Karpas-422 (cell line): ENCODE measurements around the gene RAB33B. TPM values are rescaled to one million over a fixed set of nuclear protein-coding genes. Genes with fewer than 3 reads are reported as not detected.

Experiments
- DNase-seq: peaks from one replicate; pipeline ENCODE4 v3.0.0-alpha.2; 2015
- H2AFZ ChIP-seq: fragments of 200-600 bp; sonication (generic); 2 replicates; pipeline ENCODE4 v1.6.1; 2014; ENCODE audit warnings: antibody characterized with exemption, low read length, mixed read lengths
- H3K27ac ChIP-seq: fragments of 200-600 bp; sonication (generic); 2 replicates; pipeline ENCODE4 v1.5.1; 2014; ENCODE audit warnings: mild to moderate bottlenecking, low read length, moderate library complexity
- H3K27me3 ChIP-seq: fragments of 200-600 bp; sonication (generic); 2 replicates; pipeline ENCODE4 v1.6.1; 2014; ENCODE audit warnings: low read length, mixed read lengths
- H3K36me3 ChIP-seq: fragments of 200-600 bp; sonication (generic); 2 replicates; pipeline ENCODE4 v1.6.1; 2014; ENCODE audit warnings: low read length, mixed read lengths; ENCODE audit not compliant: insufficient read depth
- H3K4me1 ChIP-seq: fragments of 200-600 bp; sonication (generic); 2 replicates; pipeline ENCODE4 v1.6.1; 2014; ENCODE audit warnings: mild to moderate bottlenecking, low read length, mixed read lengths
- H3K4me2 ChIP-seq: fragments of 200-600 bp; sonication (generic); 2 replicates; pipeline ENCODE4 v1.6.1; 2014; ENCODE audit warnings: low read length, low read depth, mild to moderate bottlenecking; ENCODE audit not compliant: poor library complexity, severe bottlenecking
- H3K4me3 ChIP-seq: fragments of 200-600 bp; sonication (generic); 2 replicates; pipeline ENCODE4 v1.5.1; 2014; ENCODE audit warnings: mild to moderate bottlenecking, antibody characterized with exemption, low read length, mixed read lengths
- H3K79me2 ChIP-seq: fragments of 200-600 bp; sonication (generic); 2 replicates; pipeline ENCODE4 v1.6.1; 2014; ENCODE audit warnings: mild to moderate bottlenecking, low read length, mixed read lengths
- H3K9ac ChIP-seq: fragments of 200-600 bp; sonication (generic); 2 replicates; pipeline ENCODE4 v1.6.0; 2014; ENCODE audit warnings: low read length
- H3K9me2 ChIP-seq: fragments of 200-600 bp; sonication (generic), shearing (Covaris generic); replicated peaks from 2 replicates; pipeline ENCODE4 v1.6.0; 2014; ENCODE audit warnings: mild to moderate bottlenecking, low read length, moderate library complexity; ENCODE audit not compliant: insufficient read depth
- H3K9me3 ChIP-seq: fragments of 300-700, 200-600 bp; sonication (generic); 2 replicates; pipeline ENCODE4 v1.6.1; 2014; ENCODE audit warnings: low read length, mixed read lengths
- H4K20me1 ChIP-seq: fragments of 200-600 bp; sonication (generic); 2 replicates; pipeline ENCODE4 v1.6.1; 2014; ENCODE audit warnings: mild to moderate bottlenecking, antibody characterized with exemption, low read length, low read depth; ENCODE audit not compliant: insufficient read depth
- total RNA-seq: library from RNA; depleted of rRNA; stranded (reverse); fragments of >200 nt; shearing (Covaris generic); gene quantifications from 2 replicates; pipeline ENCODE4 v1.2.3, GENCODE V29; 2014; ENCODE audit warnings: low replicate concordance

The RAB33B gene
- total RNA-seq, 1 experiment from 2014 or later, result 17.2 TPM

DNA sequence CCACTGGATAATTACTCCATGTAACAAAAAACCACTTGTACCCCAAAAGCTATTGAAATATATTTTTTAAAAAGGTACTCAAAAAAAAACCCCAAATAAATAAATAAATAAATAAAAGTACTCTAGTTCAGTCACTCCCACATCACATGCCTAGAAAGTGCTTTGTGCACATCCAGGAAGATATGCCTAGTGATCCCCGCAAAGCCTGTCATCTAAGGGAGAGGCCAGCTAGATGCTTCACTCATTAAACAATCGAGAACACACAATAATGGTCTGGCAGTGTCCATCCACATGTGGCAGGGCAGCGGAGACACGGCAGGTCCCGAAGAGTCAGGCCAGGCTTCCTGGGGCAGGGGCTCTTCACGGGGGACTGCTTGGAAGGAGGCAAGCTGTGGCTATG lies 47.6 kb downstream of the RAB33B start:
- Histone ChIP-seq H2AFZ (no peak overlapping the region), H3K9me3 (no peaks in the 10 kb centered on the region), H3K9ac (no peak overlapping the region), H3K27me3 (no peaks in the 10 kb centered on the region), H3K9me2 (no peaks in the 10 kb centered on the region), H3K79me2 (no peaks in the 10 kb centered on the region), H3K4me1 (no peaks in the 10 kb centered on the region), H3K4me3 (no peak overlapping the region), H3K27ac (no peak overlapping the region), H4K20me1 (no peaks in the 10 kb centered on the region), H3K4me2 (no peak overlapping the region), H3K36me3 (peaks cover 10% of the 10 kb centered on the region; the same call in 1 of the 2 replicates)
- no peak for DNase-seq

DNA sequence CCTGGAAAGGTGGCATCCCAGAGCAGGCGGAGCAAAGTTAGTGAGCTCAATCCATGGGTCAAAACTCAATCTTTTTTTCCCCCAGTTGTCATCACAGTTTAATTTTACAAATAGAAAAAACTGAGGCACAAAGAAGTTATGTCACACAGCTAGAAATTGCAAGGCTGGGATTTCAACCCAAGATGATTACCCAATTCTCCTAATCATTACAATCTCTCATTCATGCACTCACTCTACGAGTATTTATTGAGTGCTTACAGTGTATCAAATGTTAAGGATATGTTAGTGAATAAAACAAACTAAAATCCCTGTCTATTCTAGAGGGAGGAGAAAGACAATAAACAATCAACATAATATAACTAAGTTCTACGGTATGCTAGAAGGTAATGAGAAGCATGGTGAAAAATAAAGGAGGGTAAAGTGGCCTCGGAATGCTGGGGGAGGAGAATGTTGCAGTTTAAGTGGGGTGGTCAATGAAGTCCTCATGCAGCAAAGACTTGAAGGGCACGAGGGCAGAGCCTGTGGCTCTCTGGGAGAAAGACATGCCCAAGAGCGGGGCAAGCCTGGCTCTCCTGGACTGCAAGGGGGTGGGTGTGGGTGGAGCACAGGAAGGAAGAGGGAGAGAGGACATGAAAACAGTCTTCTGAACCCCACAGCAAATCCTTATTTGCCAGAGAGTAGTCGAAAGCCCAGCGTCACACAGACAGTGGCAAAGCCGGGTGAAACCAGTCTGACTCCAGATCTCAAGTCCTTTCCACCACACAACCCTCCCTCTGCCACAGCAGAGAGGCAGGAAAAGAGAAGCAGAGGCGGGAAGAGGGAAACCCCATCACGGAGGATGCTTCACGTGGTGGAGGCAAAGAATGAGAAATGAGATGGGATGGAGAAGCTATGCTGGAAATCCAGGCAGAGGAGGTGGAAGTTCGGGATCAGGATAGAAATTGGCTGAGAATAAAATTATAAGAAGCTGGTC lies 48.3 kb downstream of the RAB33B start:
- Histone ChIP-seq H3K79me2 (no peaks in the 10 kb centered on the region), H3K9me3 (no peaks in the 10 kb centered on the region), H3K27ac (no peak overlapping the region), H3K4me3 (no peak overlapping the region), H2AFZ (no peak overlapping the region), H4K20me1 (no peaks in the 10 kb centered on the region), H3K36me3 (peaks cover 14% of the 10 kb centered on the region; the same call in 1 of the 2 replicates), H3K9me2 (no peaks in the 10 kb centered on the region), H3K4me2 (no peak overlapping the region), H3K27me3 (no peaks in the 10 kb centered on the region), H3K9ac (no peak overlapping the region), H3K4me1 (no peaks in the 10 kb centered on the region)
- DNase-seq, result no peak

DNA sequence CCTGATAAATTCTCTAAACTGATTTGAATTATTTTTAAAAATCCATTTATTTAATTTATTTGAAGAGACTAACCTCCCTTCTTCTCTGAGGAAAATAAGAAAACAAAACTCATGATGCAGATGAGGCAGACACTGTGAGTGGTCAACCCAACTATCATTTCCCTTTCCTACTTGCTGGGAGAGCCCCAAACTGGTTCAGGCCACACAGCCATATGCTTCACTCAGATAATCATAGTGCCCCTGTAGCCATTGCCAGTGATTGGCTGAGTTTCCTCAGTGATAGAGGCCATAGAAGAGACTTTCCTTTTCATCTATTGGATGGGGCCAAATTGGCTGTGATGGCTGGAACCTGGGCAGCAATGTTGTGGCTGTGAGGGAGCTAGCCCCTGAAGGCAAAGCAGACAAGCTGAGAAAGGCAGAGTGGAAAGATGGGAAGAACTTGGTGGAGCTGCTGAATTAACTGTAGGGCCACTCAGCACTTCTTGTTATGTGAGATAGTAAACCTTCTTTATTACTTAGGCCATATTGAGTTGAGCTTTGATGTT lies 49.8 kb downstream of the RAB33B start:
- no peaks in the 10 kb centered on the region for H3K9me2 ChIP-seq
- no peak overlapping the region for H2AFZ ChIP-seq

DNA sequence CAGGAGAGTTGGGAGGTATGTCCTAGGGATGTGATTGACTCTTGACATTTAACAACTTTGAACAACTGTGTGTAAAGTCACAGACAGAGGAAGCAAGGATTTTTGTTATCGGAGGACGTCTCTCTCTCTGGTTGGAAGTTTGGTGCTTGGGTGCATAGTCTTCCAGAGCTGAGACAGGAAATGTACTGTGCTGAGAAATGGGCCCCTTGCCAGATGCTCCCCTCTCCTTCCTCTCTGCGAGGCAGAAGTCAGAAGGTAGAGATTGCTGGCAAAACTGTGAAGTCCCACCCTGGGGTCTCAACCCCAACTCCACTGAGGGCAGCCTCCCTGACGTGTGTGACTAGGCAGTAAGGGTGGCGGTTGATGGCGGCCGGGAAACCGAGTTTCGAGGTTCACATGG lies 52.9 kb downstream of the RAB33B start:
- H3K79me2 ChIP-seq, result no peaks in the 10 kb centered on the region
- no peaks in the 10 kb centered on the region for H3K9me3 ChIP-seq
- no peak overlapping the region for H3K4me2 ChIP-seq
- H3K9me2 ChIP-seq, result no peaks in the 10 kb centered on the region
- H2AFZ ChIP-seq, result no peak overlapping the region
- H3K4me1 ChIP-seq, result no peaks in the 10 kb centered on the region
- H4K20me1 ChIP-seq, result no peaks in the 10 kb centered on the region
- no peak overlapping the region for H3K4me3 ChIP-seq
- H3K27ac ChIP-seq, result no peak overlapping the region
- peaks cover 34% of the 10 kb centered on the region for H3K36me3 ChIP-seq
- no peak overlapping the region for H3K9ac ChIP-seq
- no peak for DNase-seq
- H3K27me3 ChIP-seq, result no peaks in the 10 kb centered on the region

More for the DNA sequence above, 49.8 kb downstream of the RAB33B start:
- Histone ChIP-seq H4K20me1 (no peaks in the 10 kb centered on the region), H3K27me3 (no peaks in the 10 kb centered on the region), H3K4me3 (no peak overlapping the region), H3K9me3 (no peaks in the 10 kb centered on the region), H3K4me2 (no peak overlapping the region), H3K79me2 (no peaks in the 10 kb centered on the region), H3K9ac (no peak overlapping the region), H3K4me1 (no peaks in the 10 kb centered on the region), H3K36me3 (peaks cover 18% of the 10 kb centered on the region; the same call in 1 of the 2 replicates), H3K27ac (no peak overlapping the region)
- DNase-seq, result no peak

DNA sequence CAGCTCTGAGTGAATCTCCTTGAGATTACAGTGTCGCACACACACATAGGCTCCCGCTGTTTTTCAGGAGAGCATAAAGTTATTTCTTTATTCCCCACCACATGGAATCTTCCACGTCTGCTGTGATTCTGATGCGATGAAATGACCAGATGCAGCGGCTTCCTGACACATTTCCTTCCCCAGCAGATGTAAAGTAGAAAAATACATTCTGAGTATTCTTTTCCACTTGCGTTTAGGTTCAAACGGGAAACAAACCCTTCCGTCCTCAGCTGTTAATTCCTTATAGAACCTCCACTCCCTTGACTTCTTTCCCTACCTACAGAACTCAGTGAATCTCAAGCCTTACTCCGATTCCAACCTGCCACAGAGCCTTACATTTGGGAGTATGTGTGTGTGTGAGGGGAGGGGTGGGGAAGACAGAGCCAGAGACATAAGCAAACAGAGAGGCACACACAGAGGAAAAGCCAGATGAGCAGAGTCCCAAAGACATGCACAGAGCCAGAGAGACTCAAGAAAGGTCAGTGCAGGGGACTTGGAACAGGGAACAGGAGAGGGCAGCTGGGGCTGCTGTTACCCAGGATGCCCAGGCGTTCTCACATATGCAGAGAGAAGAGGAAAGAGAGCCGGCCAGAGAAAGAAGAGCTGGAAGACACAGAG lies 54.8 kb downstream of the RAB33B start:
- H3K9ac ChIP-seq, result no peak overlapping the region
- H3K4me2 ChIP-seq, result no peak overlapping the region
- DNase-seq, result no peak
- H3K27ac ChIP-seq, result no peak overlapping the region
- H3K79me2 ChIP-seq, result no peaks in the 10 kb centered on the region
- H2AFZ ChIP-seq, result no peak overlapping the region
- H3K4me3 ChIP-seq, result no peak overlapping the region
- H3K27me3 ChIP-seq, result no peaks in the 10 kb centered on the region
- no peaks in the 10 kb centered on the region for H3K4me1 ChIP-seq
- H3K36me3 ChIP-seq, result peaks cover 43% of the 10 kb centered on the region
- no peaks in the 10 kb centered on the region for H4K20me1 ChIP-seq
- no peaks in the 10 kb centered on the region for H3K9me3 ChIP-seq
- no peaks in the 10 kb centered on the region for H3K9me2 ChIP-seq

DNA sequence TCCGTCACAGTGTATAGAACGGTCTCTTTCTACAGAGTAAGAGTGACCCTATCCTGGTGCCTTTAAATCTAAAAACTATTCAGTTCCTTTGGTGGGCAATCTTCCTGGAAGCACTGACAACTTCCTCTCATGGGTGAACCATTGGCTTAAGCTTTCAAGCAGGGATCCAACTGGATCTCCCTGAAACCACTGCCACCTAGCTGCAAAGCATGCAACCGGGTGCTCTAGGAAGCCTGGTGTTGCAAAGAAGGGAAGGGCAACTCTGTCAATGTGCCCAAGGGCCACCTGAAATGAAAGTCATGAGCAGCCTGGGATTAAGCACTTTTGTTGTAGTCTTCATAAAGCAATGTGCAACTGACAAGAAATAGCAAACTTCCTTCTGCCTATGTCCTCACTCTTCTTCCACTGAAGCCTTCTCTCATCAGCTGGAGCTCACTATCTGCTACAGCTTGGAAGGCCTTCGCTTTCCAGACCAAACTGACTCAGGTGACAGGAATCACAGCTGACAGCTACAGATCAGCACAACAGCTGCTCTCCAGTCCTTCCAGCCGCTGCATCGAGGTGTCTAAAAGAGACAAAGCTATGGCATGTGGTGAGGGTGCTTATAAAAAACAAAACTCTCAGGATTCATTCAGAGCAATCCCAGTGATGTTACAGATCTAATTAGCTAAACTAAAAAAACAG lies 55.9 kb downstream of the RAB33B start:
- H3K4me1 ChIP-seq, result no peaks in the 10 kb centered on the region
- no peak overlapping the region for H3K9ac ChIP-seq
- no peaks in the 10 kb centered on the region for H4K20me1 ChIP-seq
- no peaks in the 10 kb centered on the region for H3K9me3 ChIP-seq
- no peak overlapping the region for H3K4me3 ChIP-seq
- no peaks in the 10 kb centered on the region for H3K27me3 ChIP-seq
- H3K9me2 ChIP-seq, result no peaks in the 10 kb centered on the region
- no peak overlapping the region for H3K27ac ChIP-seq
- no peaks in the 10 kb centered on the region for H3K79me2 ChIP-seq
- no peak for DNase-seq
- peaks cover 55% of the 10 kb centered on the region for H3K36me3 ChIP-seq
- H3K4me2 ChIP-seq, result no peak overlapping the region
- H2AFZ ChIP-seq, result no peak overlapping the region

DNA sequence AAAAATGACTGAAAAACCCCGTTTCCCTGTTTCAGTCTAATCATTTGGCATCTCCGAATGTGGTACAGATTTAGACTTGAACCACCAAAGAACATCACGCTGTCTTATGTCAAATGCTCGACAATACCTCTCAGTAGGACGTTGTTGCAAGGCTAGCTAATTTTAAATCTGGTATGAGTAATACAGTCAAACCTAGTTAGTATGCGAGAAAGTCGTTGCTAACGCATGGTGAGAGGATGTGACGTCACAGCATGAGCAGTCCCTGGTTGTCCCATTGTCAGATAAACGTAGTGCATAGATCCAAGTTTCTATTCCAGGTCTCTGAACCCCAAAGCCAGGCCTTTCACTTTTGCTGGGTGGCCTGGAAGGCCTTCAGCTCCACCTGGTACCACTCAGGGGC lies 57.4 kb downstream of the RAB33B start:
- Histone ChIP-seq H3K9me2 (no peaks in the 10 kb centered on the region), H3K79me2 (no peaks in the 10 kb centered on the region), H3K36me3 (peaks cover 58% of the 10 kb centered on the region), H3K4me1 (no peaks in the 10 kb centered on the region), H3K4me3 (no peak overlapping the region), H3K4me2 (no peak overlapping the region), H2AFZ (no peak overlapping the region), H3K27me3 (no peaks in the 10 kb centered on the region), H3K9ac (no peak overlapping the region), H3K9me3 (no peaks in the 10 kb centered on the region), H3K27ac (no peak overlapping the region), H4K20me1 (no peaks in the 10 kb centered on the region)
- no peak for DNase-seq
